ENCODE measurements around the gene BBX.

The BBX gene

DNA sequence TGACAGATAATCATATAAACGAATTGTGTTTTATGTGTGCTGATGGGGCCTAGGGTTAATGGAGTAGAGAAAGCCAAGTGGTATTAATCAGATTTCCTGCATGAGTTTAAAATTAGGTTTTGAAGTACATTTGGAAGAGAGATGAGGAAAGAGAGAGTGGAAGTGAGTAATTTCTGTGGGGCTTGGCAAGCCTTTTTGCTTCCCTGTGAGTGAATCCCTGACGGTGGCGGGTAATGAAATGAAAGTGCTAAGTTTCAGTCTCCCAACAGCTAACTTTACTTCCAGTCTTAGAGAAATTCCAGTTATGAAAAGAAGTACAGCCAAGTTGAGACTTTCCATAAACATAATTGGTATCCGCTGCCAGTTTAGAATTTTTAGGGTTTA, 139.4 kb downstream of the BBX start:
- ATAC-seq (replicated peaks) (peak in 1 of 2 donors; percentile 47), DNase-seq (no peak)
- Mint-ChIP-seq H3K27me3 (no peaks in the 10 kb centered on the region), H3K36me3 (peaks cover 0 to 1% of the 10 kb centered on the region in 2 donors), H3K4me3 (no peak overlapping the region), H3K4me1 (peaks cover 13 to 30% of the 10 kb centered on the region in 2 donors), H3K27ac (no peak overlapping the region), H3K9me3 (no peaks in the 10 kb centered on the region)

DNA sequence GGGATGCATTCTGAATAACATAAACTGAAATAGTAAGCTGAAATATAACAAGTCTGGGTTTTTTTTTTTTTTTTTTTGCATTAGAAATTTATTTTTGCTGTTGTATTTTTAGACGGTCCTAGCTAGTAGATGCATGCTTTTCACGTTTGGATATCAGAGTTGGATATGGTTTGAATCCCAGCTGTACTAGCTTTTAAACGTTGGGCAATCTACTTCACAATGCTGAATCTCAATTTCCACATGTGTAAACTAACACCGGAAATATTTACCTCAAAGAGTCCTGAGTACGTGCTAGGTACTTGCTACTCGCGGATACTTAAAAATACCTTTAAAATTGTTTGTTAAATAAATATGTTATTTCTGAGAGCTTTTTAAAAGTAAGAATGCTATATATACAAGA, 139.8 kb downstream of the BBX start:
- H3K27me3 Mint-ChIP-seq, result no peaks in the 10 kb centered on the region
- ATAC-seq (replicated peaks) (no peak), DNase-seq (no peak)
- peaks cover 0 to 1% of the 10 kb centered on the region in 2 donors for H3K36me3 Mint-ChIP-seq
- H3K4me1 Mint-ChIP-seq, result peaks cover 13 to 27% of the 10 kb centered on the region in 2 donors
- H3K4me3 Mint-ChIP-seq, result no peak overlapping the region
- H3K9me3 Mint-ChIP-seq, result no peaks in the 10 kb centered on the region
- H3K27ac Mint-ChIP-seq, result no peak overlapping the region

GRCh38 chr3:107663266-107663665, 140.5 kb downstream of the BBX start:
- Mint-ChIP-seq H3K27ac (no peak overlapping the region), H3K9me3 (no peaks in the 10 kb centered on the region), H3K4me1 (peaks cover 15 to 26% of the 10 kb centered on the region in 2 donors), H3K27me3 (no peaks in the 10 kb centered on the region), H3K4me3 (no peak overlapping the region), H3K36me3 (peaks cover 0 to 1% of the 10 kb centered on the region in 2 donors)
- ATAC-seq (replicated peaks) (no peak), DNase-seq (no peak)

GRCh38 chr3:107664614-107665013, 141.9 kb downstream of the BBX start:
- Mint-ChIP-seq H3K4me3 (no peak overlapping the region), H3K36me3 (peaks cover 0 to 1% of the 10 kb centered on the region in 2 donors), H3K27ac (peak overlapping the region; percentile 4), H3K4me1 (peaks cover 19 to 39% of the 10 kb centered on the region in 2 donors), H3K9me3 (no peaks in the 10 kb centered on the region), H3K27me3 (no peaks in the 10 kb centered on the region)
- DNase-seq (no peak), ATAC-seq (replicated peaks) (no peak)

DNA sequence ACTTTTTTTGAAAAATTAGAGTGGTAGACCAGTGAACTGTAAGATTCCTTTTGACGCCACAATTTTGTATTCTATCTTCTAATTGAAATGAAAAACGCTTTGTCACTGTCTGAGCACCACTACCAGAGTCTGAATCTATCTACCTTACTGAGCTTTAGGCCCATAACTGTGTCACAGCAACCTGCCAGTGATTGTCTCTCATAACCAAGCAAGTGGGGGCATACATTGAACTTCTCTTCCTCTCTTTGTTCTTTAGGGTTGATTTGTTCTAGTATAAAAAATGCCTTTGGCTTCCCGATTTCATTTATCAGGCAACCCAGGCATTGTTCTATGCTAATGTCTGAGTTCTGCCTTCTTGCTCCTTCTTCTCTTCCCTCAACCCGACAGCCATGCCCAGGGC, 142.6 kb downstream of the BBX start:
- DNase-seq, result no peak
- Mint-ChIP-seq H3K27ac (no peak overlapping the region), H3K27me3 (no peaks in the 10 kb centered on the region), H3K4me3 (no peak overlapping the region), H3K4me1 (peaks cover 19 to 39% of the 10 kb centered on the region in 2 donors), H3K36me3 (peaks cover 0 to 1% of the 10 kb centered on the region in 2 donors), H3K9me3 (no peaks in the 10 kb centered on the region)
- ATAC-seq (replicated peaks), result no peak

- Mint-ChIP-seq H3K36me3 (peaks cover 0 to 1% of the 10 kb centered on the region in 2 donors), H3K9me3 (no peaks in the 10 kb centered on the region), H3K27me3 (no peaks in the 10 kb centered on the region), H3K4me3 (no peak overlapping the region), H3K27ac (no peak overlapping the region), H3K4me1 (peaks cover 15 to 31% of the 10 kb centered on the region in 2 donors)
- ATAC-seq (replicated peaks) (no peak), DNase-seq (no peak)
Observed at GRCh38 chr3:107666853-107667252, 144.1 kb downstream of the BBX start.

DNA sequence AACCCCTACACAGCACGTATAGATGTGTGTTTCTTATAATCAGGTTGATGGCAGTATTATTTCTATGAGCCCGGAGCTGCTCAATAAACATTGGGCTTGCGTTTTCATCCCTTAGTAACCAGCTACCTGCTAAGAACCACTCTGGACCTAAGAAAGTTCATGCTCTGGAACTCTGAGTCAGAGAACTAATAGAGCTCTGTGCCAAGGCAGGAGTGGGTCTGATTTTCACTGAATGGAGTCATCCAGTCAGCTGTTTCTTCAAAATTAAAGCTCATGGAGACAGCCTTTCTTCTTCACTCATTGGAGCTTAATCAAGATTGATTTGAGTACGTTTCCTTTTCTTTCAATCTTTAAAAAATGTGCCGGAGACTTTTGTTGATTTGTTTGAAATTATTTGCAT, 145.7 kb downstream of the BBX start:
- H3K27ac Mint-ChIP-seq, result no peak overlapping the region
- H3K4me3 Mint-ChIP-seq, result no peak overlapping the region
- H3K4me1 Mint-ChIP-seq, result peaks cover 14 to 31% of the 10 kb centered on the region in 2 donors
- peaks cover 1 to 2% of the 10 kb centered on the region in 2 donors for H3K36me3 Mint-ChIP-seq
- ATAC-seq (replicated peaks) (no peak), DNase-seq (no peak)
- H3K27me3 Mint-ChIP-seq, result no peaks in the 10 kb centered on the region
- no peaks in the 10 kb centered on the region for H3K9me3 Mint-ChIP-seq

DNA sequence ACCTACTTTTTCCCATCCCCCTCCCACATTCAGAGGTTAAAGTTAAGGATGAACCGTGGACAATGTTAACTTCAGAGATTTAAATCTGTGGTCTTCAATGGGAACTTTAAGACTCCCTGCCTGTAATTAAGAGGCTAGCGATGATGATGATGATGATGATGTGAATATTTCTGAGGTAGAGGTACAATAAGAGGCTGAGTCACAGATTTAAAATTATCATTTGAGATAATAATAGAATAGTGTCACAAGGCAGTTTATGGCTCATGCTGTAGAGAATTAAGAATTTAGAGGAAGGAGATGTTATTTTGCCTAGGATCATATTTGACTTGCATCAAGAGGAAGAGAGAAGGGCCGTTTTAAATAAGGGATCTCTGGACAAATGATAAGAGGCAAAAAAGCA, 146.2 kb downstream of the BBX start:
- no peaks in the 10 kb centered on the region for H3K27me3 Mint-ChIP-seq
- H3K4me1 Mint-ChIP-seq, result peaks cover 14 to 31% of the 10 kb centered on the region in 2 donors
- H3K4me3 Mint-ChIP-seq, result no peak overlapping the region
- H3K27ac Mint-ChIP-seq, result no peak overlapping the region
- DNase-seq (no peak), ATAC-seq (replicated peaks) (no peak)
- no peaks in the 10 kb centered on the region for H3K9me3 Mint-ChIP-seq
- H3K36me3 Mint-ChIP-seq, result peaks cover 1 to 2% of the 10 kb centered on the region in 2 donors

DNA sequence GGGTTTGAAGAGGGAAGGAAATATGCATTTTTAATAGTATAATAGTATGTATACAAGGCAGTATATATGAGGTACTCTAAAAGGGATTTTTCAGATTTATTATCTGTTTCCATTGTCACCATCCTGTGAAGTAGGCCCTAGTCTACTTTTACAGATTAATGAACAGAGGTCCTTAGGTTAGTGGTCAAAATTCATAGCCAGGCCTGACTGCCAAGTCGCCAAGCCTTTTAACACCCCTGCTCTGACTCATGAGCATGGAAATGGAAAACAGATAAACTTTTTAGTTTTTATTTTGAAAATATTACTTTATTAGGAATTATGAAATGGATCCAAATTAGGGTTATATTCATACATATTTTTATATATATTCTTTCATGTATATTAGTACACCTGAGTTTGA, 146.9 kb downstream of the BBX start:
- no peak overlapping the region for H3K4me3 Mint-ChIP-seq
- DNase-seq (no peak), ATAC-seq (replicated peaks) (no peak)
- H3K9me3 Mint-ChIP-seq, result no peaks in the 10 kb centered on the region
- no peaks in the 10 kb centered on the region for H3K27me3 Mint-ChIP-seq
- H3K27ac Mint-ChIP-seq, result no peak overlapping the region
- peaks cover 19 to 34% of the 10 kb centered on the region in 2 donors for H3K4me1 Mint-ChIP-seq
- H3K36me3 Mint-ChIP-seq, result peaks cover 1 to 2% of the 10 kb centered on the region in 2 donors

DNA sequence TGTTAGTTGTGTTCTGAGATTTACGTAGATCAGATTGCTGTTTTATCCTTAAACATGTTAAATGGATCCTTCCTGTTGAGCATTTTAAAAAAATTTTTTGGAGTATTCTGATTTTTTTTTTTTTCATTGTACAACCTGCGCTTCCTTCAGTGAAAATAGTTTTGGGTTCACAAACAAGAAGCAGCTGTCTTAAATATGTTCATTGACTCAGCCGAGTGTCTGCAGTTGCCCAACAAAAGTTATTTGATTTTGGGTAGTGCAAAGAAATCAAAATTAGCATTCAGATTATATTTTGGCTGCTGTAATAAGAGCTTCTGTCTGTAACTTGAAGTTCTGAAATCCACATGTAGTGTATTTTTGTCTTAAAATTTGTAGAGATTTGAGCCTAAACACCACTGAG, 148.2 kb downstream of the BBX start:
- H3K27me3 Mint-ChIP-seq, result no peaks in the 10 kb centered on the region
- H3K4me3 Mint-ChIP-seq, result no peak overlapping the region
- H3K27ac Mint-ChIP-seq, result no peak overlapping the region
- no peaks in the 10 kb centered on the region for H3K9me3 Mint-ChIP-seq
- peaks cover 1 to 2% of the 10 kb centered on the region in 2 donors for H3K36me3 Mint-ChIP-seq
- peaks cover 27 to 36% of the 10 kb centered on the region in 2 donors for H3K4me1 Mint-ChIP-seq
- ATAC-seq (replicated peaks) (no peak), DNase-seq (no peak)

GRCh38 chr3:107674371-107674770, 151.6 kb downstream of the BBX start:
- DNase-seq, result no peak
- H3K36me3 Mint-ChIP-seq, result peaks cover 0 to 2% of the 10 kb centered on the region in 2 donors
- no peaks in the 10 kb centered on the region for H3K27me3 Mint-ChIP-seq
- peaks cover 22 to 30% of the 10 kb centered on the region in 2 donors for H3K4me1 Mint-ChIP-seq
- no peak overlapping the region for H3K4me3 Mint-ChIP-seq
- peak overlapping the region; percentile 39 for H3K27ac Mint-ChIP-seq
- H3K9me3 Mint-ChIP-seq, result no peaks in the 10 kb centered on the region
- peak in 1 of 2 donors; percentile 19 for ATAC-seq (replicated peaks)

GRCh38 chr3:107675233-107675900, 152.6 kb downstream of the BBX start:
- H3K4me3 Mint-ChIP-seq, result peak overlapping the region; percentile 58 to 75
- DNase-seq, result no peak
- peaks cover 24 to 35% of the 10 kb centered on the region in 2 donors for H3K4me1 Mint-ChIP-seq
- peaks cover 0 to 2% of the 10 kb centered on the region in 2 donors for H3K36me3 Mint-ChIP-seq
- no peaks in the 10 kb centered on the region for H3K9me3 Mint-ChIP-seq
- H3K27ac Mint-ChIP-seq, result peak overlapping the region; percentile 89
- ATAC-seq (replicated peaks), result peak; percentile 76 to 80
- H3K27me3 Mint-ChIP-seq, result no peaks in the 10 kb centered on the region

GRCh38 chr3:107676469-107677309, 153.9 kb downstream of the BBX start:
- H3K4me3 Mint-ChIP-seq, result no peak overlapping the region
- H3K27ac Mint-ChIP-seq, result no peak overlapping the region
- H3K9me3 Mint-ChIP-seq, result peaks cover 0 to 1% of the 10 kb centered on the region in 2 donors
- DNase-seq (no peak), ATAC-seq (replicated peaks) (peak in 1 of 2 donors; percentile 42)
- peaks cover 34 to 47% of the 10 kb centered on the region in 2 donors for H3K4me1 Mint-ChIP-seq
- H3K27me3 Mint-ChIP-seq, result no peaks in the 10 kb centered on the region
- peaks cover 2 to 3% of the 10 kb centered on the region in 2 donors for H3K36me3 Mint-ChIP-seq

DNA sequence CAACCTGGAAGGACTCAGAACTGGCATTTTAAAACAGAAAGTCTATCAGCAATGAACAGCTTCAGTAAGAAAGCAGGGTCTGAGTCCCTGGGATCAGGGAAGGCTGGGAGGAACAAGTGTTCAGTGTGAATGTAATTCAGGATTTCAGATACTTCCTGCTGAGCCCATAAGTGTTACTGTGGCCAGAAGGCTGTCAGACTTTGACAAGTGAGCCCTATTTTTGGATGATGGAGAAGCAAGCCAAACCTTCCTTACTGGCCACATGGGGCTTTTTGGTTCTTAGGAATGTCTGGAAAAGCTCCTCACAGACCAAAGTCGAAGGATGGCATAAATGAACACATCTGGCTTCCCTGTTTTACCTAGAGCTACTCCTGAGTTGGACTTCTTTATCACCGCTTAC, 157.2 kb downstream of the BBX start:
- no peak for ATAC-seq (replicated peaks)
- H3K27me3 Mint-ChIP-seq, result no peaks in the 10 kb centered on the region
- no peak for DNase-seq
- H3K9me3 Mint-ChIP-seq, result peaks cover 0 to 1% of the 10 kb centered on the region in 2 donors
- no peak overlapping the region for H3K27ac Mint-ChIP-seq
- peaks cover 0 to 3% of the 10 kb centered on the region in 2 donors for H3K36me3 Mint-ChIP-seq
- no peak overlapping the region for H3K4me3 Mint-ChIP-seq
- H3K4me1 Mint-ChIP-seq, result peaks cover 32 to 43% of the 10 kb centered on the region in 2 donors

- Mint-ChIP-seq H3K9me3 (peaks cover 0 to 1% of the 10 kb centered on the region in 2 donors), H3K4me1 (peaks cover 28 to 43% of the 10 kb centered on the region in 2 donors)
Observed at GRCh38 chr3:107680698-107681097, 157.9 kb downstream of the BBX start.

More at GRCh38 chr3:107680698-107681097, 157.9 kb downstream of the BBX start:
- no peak for DNase-seq
- Mint-ChIP-seq H3K36me3 (peaks cover 0 to 3% of the 10 kb centered on the region in 2 donors), H3K27me3 (no peaks in the 10 kb centered on the region), H3K4me3 (no peak overlapping the region), H3K27ac (no peak overlapping the region)
- peak; percentile 67 to 73 for ATAC-seq (replicated peaks)

Measured in stimulated activated naive B cell treated with anti-CD40 and anti-IgM and Interleukin-4, amounts not matched to agents 10 μg/mL and 1 μg/mL and 100 μg/mL, for 72 hours (primary cell).